ENCODE measurements around the gene IFT81. TPM values are rescaled to one million over a fixed set of nuclear protein-coding genes. Genes with fewer than 3 reads are reported as not detected.
"Not testable (repeated sequence)": the region's sequence is repeated elsewhere in the genome, so short reads cannot be mapped to it uniquely, and the experiment has no call there.

Gene IFT81
- total RNA-seq, 1 donor from 2014 or later = 12.2 TPM

GRCh38 chr12:110223777-110224378 lies 99.7 kb downstream of the IFT81 start:
- Histone ChIP-seq H3K9me3 (replicated peaks) (no peaks in the 10 kb centered on the region), H3K4me1 (peaks cover 57% of the 10 kb centered on the region), H3K4me3 (no peak overlapping the region), H3K27me3 (ENCODE audit: low read depth) (no peaks in the 10 kb centered on the region), H3K27ac (replicated peaks) (peak overlapping the region; percentile 82), H3K36me3 (peaks cover 4% of the 10 kb centered on the region)
- intact Hi-C loops (cut with micrococcal nuclease) = no loop called here
- DNase-seq = no peak
- no peak for TF ChIP-seq CTCF (IDR thresholded peaks at IDR 0.05; ENCODE audit: borderline replicate concordance)

GRCh38 chr12:110224379-110225304 lies 100.5 kb downstream of the IFT81 start:
- DNase-seq = no peak
- TF ChIP-seq CTCF (IDR thresholded peaks at IDR 0.05; ENCODE audit: borderline replicate concordance) = peak; percentile 72
- H3K27ac ChIP-seq (replicated peaks) = peak overlapping the region; percentile 82
- H3K27me3 ChIP-seq (ENCODE audit: low read depth) = no peaks in the 10 kb centered on the region
- intact Hi-C loops (cut with micrococcal nuclease) = no loop called here
- H3K4me3 ChIP-seq = peak overlapping the region; percentile 43
- H3K4me1 ChIP-seq = peaks cover 64% of the 10 kb centered on the region
- H3K9me3 ChIP-seq (replicated peaks) = no peaks in the 10 kb centered on the region
- H3K36me3 ChIP-seq = no peaks in the 10 kb centered on the region

- no peak for DNase-seq
- TF ChIP-seq CTCF (IDR thresholded peaks at IDR 0.05; ENCODE audit: borderline replicate concordance) = no peak
- no peak overlapping the region for H3K4me3 ChIP-seq
- peak overlapping the region; percentile 82 for H3K27ac ChIP-seq (replicated peaks)
- H3K36me3 ChIP-seq = no peaks in the 10 kb centered on the region
- no peaks in the 10 kb centered on the region for H3K9me3 ChIP-seq (replicated peaks)
- H3K4me1 ChIP-seq = peaks cover 71% of the 10 kb centered on the region
- intact Hi-C loops (cut with micrococcal nuclease) = no loop called here
- no peaks in the 10 kb centered on the region for H3K27me3 ChIP-seq (ENCODE audit: low read depth)
Observed at GRCh38 chr12:110227138-110227537, 103.0 kb downstream of the IFT81 start.

GRCh38 chr12:110228348-110228747 lies 104.2 kb downstream of the IFT81 start:
- peak overlapping the region; percentile 82 for H3K27ac ChIP-seq (replicated peaks)

GRCh38 chr12:110228756-110229155 lies 104.6 kb downstream of the IFT81 start:
- Histone ChIP-seq H3K27ac (replicated peaks) (peak overlapping the region; percentile 82), H3K4me3 (no peak overlapping the region), H3K9me3 (replicated peaks) (no peaks in the 10 kb centered on the region), H3K36me3 (no peaks in the 10 kb centered on the region), H3K27me3 (ENCODE audit: low read depth) (no peaks in the 10 kb centered on the region), H3K4me1 (peaks cover 71% of the 10 kb centered on the region)
- intact Hi-C loops (cut with micrococcal nuclease) = no loop called here
- no peak for DNase-seq
- TF ChIP-seq CTCF (IDR thresholded peaks at IDR 0.05; ENCODE audit: borderline replicate concordance) = no peak

More at GRCh38 chr12:110228348-110228747, 104.2 kb downstream of the IFT81 start:
- H3K27me3 ChIP-seq (ENCODE audit: low read depth); intact Hi-C loops (cut with micrococcal nuclease); DNase-seq; H3K36me3 ChIP-seq; H3K4me3 ChIP-seq; H3K9me3 ChIP-seq (replicated peaks): not testable (repeated sequence)
- peaks cover 71% of the 10 kb centered on the region for H3K4me1 ChIP-seq

GRCh38 chr12:110229409-110229808 lies 105.3 kb downstream of the IFT81 start:
- no peaks in the 10 kb centered on the region for H3K9me3 ChIP-seq (replicated peaks)
- DNase-seq = no peak
- H3K27me3 ChIP-seq (ENCODE audit: low read depth) = no peaks in the 10 kb centered on the region
- peaks cover 71% of the 10 kb centered on the region for H3K4me1 ChIP-seq
- H3K4me3 ChIP-seq = no peak overlapping the region
- peak overlapping the region; percentile 82 for H3K27ac ChIP-seq (replicated peaks)
- intact Hi-C loops (cut with micrococcal nuclease) = no loop called here
- H3K36me3 ChIP-seq = no peaks in the 10 kb centered on the region
- TF ChIP-seq CTCF (IDR thresholded peaks at IDR 0.05; ENCODE audit: borderline replicate concordance) = no peak

All from left ventricle myocardium inferior (tissue), 1 donor.